ENCODE measurements around the gene LMOD3.

DNA sequence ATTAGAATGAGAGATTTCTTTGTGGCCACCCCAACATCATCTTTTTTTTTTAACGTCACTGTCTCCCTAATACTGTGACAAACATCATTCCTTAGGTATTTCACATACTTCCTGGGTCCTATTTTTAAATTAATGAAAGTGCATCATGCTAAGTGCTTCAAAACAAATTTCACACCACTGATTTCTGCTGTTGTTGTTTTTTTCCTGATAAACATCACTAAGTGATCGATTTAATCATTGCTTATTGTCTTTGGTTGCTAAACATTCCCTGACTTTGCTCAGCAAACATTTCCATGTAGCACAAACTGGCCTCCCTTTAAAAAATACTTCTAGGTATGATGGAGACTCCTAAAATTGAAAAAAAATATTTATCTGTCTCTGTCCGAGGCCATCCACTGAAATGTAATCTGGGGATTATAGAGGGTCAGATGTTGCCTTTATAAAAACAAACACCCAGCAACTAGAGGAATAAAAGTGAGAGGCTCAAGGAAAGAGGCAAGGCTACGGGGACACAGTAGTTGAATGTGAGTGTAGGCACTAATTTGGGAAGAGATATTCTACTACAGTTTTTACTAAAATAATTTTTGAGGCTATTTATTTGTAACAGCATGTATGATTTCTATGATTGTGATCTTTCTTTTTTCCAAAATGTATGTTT is 20.5 kb upstream of the LMOD3 start:
- TF ChIP-seq, protein P1, sequence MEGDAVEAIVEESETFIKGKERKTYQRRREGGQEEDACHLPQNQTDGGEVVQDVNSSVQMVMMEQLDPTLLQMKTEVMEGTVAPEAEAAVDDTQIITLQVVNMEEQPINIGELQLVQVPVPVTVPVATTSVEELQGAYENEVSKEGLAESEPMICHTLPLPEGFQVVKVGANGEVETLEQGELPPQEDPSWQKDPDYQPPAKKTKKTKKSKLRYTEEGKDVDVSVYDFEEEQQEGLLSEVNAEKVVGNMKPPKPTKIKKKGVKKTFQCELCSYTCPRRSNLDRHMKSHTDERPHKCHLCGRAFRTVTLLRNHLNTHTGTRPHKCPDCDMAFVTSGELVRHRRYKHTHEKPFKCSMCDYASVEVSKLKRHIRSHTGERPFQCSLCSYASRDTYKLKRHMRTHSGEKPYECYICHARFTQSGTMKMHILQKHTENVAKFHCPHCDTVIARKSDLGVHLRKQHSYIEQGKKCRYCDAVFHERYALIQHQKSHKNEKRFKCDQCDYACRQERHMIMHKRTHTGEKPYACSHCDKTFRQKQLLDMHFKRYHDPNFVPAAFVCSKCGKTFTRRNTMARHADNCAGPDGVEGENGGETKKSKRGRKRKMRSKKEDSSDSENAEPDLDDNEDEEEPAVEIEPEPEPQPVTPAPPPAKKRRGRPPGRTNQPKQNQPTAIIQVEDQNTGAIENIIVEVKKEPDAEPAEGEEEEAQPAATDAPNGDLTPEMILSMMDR (IDR thresholded peaks at IDR 0.05) = no peak
- TF ChIP-seq POLR2A (IDR thresholded peaks at IDR 0.05) = no peak
